ENCODE data around the gene ZNF683. TPM values are rescaled to one million over a fixed set of nuclear protein-coding genes. Genes with fewer than 3 reads are reported as not detected.
"Not testable (repeated sequence)": the region's sequence is repeated elsewhere in the genome, so short reads cannot be mapped to it uniquely, and the experiment has no call there.

Gene ZNF683
- not detected for total RNA-seq
- long read RNA-seq: 0 reads

DNA sequence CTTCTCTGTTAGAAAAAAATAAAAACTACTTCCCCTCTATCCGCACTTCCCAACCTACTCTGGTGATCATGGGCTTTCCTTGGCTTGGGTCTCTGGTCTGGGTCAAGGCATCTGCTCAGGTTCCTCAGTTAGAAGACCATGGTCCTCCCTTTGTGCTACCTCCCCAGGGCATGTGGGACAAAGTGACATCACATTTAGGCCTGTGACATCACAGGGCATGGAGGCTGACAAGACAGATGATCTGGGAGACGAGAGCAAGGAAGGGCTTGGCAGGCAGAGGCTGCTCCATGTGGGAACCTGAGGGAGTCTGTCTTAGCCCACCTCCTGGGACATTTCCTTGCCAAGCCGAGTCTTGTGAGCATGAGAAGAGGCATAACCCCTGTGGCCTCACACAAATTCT lies at the start of gene ZNF683:
ZNF683 (minus strand) TSS at position 140 of the 400 bp plus-strand sequence. CDS start 4,179 bp downstream, outside the sequence.
- intact Hi-C loops (cut with DNase I, micrococcal nuclease); DNase-seq; ATAC-seq: not testable (repeated sequence)

DNA sequence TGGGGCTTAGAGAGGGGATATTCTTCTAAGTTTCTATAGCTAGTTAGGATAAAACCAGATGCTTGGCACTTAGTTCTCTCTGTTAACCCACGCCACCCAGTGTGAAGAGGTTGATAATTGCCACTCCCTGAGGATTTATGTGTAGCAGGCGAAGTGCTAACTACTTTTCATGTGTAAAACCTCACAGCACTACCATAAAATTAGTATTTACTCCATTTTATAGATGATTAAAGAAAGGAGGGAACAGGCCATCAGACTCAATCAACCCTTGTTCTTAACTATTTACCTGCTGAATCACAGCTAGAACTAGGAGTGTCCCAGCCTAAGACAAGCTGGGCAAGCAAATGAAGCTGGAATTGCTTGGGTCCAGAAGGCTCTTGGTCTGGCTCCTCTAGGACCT lies 46.9 kb upstream of the ZNF683 start:
- ATAC-seq: peak; percentile 75
- DNase-seq: no peak
- intact Hi-C loops (cut with DNase I, micrococcal nuclease): no loop called here

DNA sequence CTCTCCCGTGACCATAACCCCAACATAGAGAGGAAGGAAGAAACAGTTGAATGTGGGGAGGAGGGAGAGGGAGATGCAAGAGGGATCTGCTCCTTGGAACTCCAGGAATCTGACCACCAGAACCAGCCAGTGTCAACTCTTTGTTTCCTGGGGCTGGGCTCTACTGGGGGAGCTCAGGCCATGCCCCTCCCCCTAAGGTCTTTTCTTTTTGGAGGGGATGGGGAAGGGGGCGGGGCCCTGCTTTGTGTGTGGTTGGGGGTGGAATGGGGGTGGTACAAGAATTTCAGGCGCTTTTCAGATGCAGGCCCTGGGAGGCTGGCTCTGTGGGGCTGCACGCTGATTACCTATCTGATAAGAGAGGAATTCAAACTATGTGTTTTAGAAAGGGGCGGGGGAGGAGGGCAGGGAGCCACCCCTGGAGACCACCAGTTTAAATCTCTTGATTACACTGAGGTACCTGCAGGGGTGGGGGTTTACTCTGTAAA lies 46.4 kb upstream of the ZNF683 start:
- intact Hi-C loops (cut with DNase I, micrococcal nuclease): no loop called here
- no peak for DNase-seq
- peak; percentile 6 for ATAC-seq

DNA sequence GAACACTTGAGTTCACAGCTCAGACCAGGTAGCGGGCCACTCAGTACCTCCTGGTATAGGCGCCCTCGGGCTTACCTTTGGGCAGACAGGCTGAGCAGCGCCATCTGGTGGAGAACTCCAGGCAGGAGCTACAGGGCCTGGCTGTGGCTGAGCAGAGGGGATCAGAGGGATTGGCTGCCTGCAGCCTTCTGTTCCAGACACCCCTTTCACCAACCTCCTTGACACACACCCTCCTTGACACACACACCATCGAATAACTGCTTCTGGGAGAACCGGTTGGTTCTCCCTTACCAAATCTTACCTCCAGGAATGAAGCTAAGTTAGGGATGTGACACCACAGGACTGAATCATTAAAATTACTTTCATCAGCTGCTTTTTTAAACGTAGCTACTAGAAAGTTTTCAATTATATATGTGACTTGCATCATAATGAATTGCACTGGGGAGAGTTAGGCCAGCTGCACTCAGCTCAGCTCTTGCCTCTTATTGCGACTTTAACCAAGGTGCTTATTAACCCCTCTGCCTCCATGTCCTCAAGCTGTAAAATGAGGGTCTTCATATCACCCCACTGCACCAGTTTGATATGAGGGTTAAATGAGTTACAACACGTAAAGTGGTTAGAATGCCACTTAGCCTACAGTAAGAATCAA lies 44.7 kb upstream of the ZNF683 start:
- DNase-seq (peak; percentile 53 to 90), ATAC-seq (peak; percentile 91)
- intact Hi-C loops (cut with DNase I, micrococcal nuclease): no loop called here

DNA sequence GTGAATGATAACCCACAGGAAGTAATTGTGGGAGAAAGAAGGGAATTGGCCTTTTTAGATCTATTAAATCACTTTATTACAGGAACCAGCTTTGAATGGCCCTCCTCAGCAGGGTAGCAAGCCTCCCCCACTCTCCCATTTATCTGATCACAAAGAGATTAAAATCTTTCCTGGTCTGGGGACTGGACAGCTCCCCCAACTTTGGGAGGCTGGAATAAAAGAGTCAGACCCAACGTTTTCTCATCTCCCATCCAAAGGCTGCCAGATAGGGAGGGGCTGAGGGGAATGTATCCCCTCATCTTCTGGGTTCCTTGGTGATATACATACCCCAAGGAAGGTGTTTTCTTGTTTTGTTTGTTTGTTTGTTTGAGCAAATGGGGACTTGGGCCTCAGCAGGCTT lies 40.5 kb upstream of the ZNF683 start:
- DNase-seq (no peak), ATAC-seq (no peak)
- intact Hi-C loops (cut with DNase I, micrococcal nuclease): no loop called here

DNA sequence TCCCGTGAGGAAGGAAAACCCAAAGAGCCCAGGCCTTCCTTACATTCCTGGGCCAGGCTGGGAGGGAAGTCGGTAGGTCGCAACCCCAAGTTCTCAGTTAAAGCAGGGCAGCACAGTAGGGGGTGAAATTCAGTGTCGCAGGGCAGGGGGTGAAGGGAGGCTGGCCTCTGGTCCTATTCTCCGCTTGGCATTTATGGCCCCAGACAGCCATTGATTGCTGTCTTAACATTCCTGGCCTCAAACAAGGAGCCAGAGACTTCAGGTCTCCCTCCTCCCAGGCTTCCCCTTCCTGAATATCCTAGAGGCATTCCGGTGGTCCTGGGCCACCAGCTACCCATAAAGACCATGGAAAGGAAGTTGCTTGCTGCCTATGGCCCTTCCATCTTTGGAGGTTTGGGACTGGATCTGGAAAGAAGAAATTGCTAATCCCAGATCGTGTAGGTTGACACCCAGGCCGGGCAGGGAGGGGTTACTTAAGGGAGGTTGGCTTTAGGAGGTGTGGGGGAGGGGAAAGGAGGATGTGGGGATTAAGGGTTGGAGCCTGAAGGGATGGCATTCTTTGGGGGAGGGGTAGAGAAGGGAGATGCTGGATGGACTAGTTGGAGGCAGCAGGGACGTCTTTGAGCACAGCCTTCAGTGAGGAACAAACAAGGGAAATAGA lies 39.8 kb upstream of the ZNF683 start:
- intact Hi-C loops (cut with DNase I, micrococcal nuclease): no loop called here
- DNase-seq (no peak), ATAC-seq (no peak)

DNA sequence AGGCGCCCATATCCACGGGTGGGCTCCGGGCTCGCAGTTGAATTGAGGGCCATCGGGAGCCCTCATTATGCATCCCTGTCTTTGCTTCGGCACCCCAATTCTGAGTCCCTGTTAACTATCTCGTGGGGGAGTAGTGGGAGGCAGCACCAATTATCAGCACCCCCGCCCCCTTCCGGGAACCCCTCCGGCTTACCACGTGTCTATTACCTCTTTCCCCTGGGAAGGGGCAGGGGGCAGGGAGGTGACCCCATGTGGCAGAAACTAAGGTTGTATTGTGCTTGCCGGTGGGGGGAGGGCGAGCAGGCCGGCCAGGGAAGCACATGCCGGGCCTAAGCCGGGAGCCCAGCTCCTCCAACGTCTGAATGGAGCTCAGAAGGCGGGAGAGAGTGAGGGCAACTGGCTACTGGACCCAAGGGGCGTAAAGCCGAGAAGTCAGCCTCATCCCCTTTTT lies 39.1 kb upstream of the ZNF683 start:
- no peak for DNase-seq
- no peak for ATAC-seq

DNA sequence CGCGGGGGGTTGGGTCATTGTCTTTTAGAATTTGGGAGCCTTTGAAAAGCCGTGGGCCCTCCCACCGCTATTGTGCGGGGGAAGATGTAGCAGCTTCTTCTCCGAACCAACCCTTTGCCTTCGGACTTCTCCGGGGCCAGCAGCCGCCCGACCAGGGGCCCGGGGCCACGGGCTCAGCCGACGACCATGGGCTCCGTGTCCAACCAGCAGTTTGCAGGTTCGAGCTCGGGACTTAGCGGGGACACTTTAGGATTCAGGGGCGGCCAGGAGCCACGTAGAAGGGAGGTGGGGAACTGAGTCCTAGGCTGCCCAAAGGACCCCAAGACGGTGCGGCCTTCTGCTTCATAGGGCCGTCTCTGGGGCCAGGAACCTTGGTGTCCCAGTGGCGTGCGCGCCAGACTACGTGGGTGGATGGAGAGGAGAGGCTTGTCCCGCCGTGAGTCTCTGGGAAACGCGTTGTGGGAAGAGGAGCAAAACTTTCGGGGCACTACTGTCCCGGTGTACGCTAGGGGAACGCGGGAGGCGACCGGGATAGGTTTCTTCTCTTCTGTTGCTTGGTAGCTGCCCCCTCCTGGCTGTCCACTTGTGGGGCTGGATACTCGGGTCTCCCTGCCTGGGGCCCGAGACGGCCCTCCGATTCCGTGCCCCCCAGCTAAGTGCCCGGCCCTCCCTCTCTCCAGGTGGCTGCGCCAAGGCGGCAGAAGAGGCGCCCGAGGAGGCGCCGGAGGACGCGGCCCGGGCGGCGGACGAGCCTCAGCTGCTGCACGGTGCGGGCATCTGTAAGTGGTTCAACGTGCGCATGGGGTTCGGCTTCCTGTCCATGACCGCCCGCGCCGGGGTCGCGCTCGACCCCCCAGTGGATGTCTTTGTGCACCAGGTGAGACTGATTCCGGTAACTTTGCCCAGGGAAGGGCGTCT lies 38.4 kb upstream of the ZNF683 start, which contains the start of gene LIN28A:
LIN28A (plus strand) TSS at position 112 of the 918 bp plus-strand sequence; CDS start at position 187, 75 bp downstream.
- ATAC-seq: no peak
- no peak for DNase-seq
- intact Hi-C loops (cut with DNase I, micrococcal nuclease): no loop called here

More for the DNA sequence above, 39.1 kb upstream of the ZNF683 start:
- intact Hi-C loops (cut with DNase I, micrococcal nuclease): no loop called here

DNA sequence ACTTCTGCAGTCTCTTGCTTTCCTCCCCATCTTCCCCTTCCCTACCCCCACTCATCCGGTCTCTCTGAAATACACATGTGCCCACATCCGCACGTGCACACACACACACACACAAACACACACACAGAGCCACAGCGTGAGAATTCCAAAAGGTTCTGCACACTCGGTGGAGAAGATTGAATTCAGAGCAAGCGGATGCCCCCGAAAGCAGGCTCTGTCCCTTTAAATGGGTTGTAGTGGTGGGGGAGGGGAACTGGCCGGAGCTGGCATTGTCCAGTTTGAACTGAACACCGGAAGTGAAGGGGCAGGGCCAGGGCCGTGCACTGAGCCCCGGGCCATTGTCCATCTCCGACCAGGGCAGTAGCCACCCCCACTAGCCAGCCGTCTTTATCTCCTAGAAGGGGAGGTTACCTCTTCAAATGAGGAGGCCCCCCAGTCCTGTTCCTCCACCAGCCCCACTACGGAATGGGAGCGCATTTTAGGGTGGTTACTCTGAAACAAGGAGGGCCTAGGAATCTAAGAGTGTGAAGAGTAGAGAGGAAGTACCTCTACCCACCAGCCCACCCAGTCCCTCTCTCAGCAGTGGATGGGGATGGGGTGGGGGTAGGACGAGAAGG lies 36.7 kb upstream of the ZNF683 start:
- no peak for ATAC-seq
- intact Hi-C loops (cut with DNase I, micrococcal nuclease): no loop called here
- no peak for DNase-seq

DNA sequence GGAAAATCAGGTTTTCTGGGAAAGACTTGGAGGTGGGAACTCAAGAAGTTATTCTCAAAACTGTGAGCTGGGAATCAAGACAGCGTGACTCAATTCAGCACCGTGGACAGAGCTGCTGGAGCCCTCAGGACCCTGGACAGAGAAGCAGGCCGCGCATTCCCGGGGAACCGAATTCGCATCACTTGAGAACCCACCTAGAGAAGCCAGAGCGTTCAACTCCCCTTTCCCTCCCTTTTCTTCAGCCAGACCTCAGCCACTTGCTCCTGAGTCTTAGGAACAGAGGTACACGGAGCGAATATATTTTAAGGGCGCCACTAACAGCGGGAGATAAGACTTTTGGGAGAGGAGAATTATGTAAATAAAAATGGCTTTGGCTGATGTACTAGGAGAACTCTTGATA lies 36.1 kb upstream of the ZNF683 start:
- intact Hi-C loops (cut with DNase I, micrococcal nuclease): no loop called here

DNA sequence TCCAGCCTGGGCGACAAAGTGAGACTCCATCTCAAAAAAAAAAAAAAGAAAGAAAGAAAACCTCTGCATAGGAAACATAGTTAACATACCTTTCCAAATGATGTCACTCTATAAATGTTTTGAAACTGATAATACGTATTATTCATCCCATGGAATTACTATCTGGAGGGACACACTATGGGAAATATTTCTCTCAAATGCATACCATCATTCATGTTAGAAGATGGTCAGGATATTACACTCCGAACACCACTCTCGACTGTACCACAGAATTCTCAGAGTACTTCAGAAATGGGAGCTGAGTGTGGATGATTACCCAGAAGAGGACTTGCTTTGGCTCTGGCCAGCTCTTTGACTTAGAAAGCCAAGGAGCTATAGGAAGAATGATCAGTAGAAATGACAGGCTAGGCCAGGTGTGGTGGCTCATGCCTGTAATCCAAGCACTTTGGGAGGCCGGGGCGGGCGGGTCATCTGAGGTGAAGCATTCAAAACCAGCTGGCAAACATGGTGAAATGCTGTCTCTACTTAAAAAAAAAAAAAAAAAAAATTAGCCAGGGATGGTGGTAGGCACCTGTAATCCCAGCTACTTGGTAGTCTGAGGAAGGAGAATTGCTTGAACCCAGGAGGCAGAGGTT lies 32.8 kb upstream of the ZNF683 start:
- no peak for ATAC-seq

More for the DNA sequence above, 36.1 kb upstream of the ZNF683 start:
- DNase-seq (peak; percentile 30 to 74), ATAC-seq (peak; percentile 81)

DNA sequence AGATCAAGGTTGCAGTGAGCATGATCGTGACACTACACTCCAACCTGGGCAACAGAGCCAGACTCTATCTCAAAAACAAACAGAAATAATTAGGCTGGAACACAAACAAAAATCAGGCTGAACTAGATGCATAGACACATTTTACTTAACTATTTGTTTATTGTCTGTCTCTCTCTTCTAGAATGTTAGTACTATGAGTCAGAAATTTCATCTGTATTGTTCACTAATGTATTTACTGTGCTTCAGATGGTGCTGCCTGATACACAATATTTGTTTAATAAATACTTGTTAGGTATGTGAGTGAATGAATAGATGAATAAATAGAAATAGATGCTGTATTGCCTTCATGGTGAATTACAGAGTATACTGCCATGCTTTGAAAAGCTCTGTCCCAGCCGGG lies 32.1 kb upstream of the ZNF683 start:
- ATAC-seq (no peak), DNase-seq (no peak)
- intact Hi-C loops (cut with DNase I, micrococcal nuclease): no loop called here

More for the DNA sequence above, 32.8 kb upstream of the ZNF683 start:
- no peak for DNase-seq
- intact Hi-C loops (cut with DNase I, micrococcal nuclease): no loop called here

DNA sequence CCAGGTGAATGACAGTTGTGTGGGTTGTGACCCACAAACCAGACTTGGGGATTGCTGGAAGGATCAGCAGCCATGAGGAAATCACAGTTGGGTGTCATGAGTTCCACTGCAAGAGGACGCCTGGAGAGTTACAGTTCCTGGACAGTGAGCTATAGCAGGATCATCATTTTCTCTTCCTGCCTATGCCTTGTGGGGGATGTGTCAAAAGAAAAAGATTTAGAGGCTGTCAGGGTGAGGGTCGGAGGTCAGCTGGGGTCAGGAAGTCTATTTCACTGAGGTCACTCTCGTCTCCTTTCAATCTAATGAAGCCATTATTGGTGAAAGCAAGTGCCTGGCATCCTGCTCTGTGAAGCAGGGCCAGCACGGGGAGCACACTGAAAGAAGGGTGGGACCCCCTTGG lies 31.1 kb upstream of the ZNF683 start:
- DNase-seq: no peak
- ATAC-seq: no peak
- intact Hi-C loops (cut with DNase I, micrococcal nuclease): no loop called here

DNA sequence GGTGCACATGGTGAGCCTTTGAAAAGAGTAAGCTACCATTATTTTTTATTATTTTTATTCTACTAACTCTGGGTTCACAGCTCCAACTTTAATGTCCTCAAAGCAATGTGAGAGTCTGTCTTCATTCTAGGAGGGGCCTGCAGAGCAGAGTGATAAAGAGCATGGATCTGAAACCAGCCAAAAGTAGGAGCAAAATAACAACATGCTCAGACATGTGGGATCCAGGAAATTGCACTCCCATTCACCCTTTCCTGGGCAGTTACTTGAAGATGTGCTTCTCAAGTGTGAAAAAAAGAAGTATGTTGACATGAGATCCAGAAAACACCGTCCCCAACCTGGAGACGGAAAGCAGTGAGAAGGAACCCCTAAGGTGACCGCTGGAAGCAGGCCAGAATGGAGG lies 29.3 kb upstream of the ZNF683 start:
- no peak for DNase-seq
- ATAC-seq: no peak
- intact Hi-C loops (cut with DNase I, micrococcal nuclease): no loop called here

DNA sequence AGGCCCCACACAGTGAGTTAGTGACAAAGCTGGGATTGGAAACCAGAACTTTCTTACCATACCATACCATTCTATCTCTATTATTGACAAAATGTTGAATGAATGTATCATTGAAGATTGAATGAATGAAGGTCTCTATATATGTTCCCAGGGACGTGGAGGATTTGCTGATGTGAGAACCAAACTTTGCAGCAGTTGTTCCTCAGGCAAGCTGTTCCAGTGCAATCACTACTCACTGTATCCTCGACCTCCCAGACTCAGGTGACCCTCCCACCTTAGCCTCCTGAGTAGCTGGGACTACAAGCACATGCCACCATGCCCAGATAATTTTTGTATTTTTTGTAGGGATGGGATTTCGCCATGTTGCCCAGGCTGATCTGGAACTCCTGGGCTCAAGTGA lies 26.5 kb upstream of the ZNF683 start:
- intact Hi-C loops (cut with DNase I, micrococcal nuclease): no loop called here
- ATAC-seq (no peak), DNase-seq (no peak)

DNA sequence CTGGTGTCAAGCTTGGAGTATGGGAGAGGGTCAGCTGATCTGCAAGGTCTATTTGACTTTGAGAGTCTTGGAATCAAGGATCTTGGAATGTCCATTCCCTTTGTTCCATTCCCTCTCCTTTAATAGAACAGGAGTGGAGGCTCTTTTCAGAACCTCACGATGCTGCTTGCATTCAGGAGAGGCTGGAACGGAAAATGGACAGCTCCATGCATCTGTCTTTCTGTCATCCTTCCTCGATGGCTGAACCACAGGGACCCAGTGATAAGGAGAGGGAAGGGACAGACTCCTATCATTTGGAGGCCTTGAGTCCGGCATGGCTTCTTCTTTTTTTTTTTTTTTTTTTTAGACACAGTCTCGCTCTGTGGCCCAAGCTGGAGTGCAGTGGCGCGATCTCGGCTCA lies 23.2 kb upstream of the ZNF683 start:
- DNase-seq (no peak), ATAC-seq (no peak)
- intact Hi-C loops (cut with DNase I, micrococcal nuclease): no loop called here

DNA sequence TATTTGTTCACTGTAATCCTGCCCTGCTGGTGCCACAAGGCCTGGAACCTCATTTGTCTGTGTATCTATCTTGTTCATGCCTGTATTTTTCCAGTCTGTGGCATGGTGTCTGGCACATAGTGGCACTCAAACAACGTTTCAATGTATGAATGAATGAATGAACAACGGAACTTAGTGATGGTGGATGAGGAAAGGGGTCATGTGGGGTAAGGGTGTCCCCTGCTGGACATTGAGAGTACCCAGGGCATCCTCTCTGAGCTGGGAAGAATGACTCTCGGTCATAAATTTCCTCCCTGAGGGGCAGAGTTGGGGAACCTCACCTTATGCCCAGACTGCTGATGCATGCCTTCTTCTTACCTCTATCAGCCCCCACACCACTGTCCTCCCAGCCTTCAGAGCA lies 18.9 kb upstream of the ZNF683 start:
- no peak for DNase-seq
- peak; percentile 44 for ATAC-seq
- intact Hi-C loops (cut with DNase I, micrococcal nuclease): no loop called here

DNA sequence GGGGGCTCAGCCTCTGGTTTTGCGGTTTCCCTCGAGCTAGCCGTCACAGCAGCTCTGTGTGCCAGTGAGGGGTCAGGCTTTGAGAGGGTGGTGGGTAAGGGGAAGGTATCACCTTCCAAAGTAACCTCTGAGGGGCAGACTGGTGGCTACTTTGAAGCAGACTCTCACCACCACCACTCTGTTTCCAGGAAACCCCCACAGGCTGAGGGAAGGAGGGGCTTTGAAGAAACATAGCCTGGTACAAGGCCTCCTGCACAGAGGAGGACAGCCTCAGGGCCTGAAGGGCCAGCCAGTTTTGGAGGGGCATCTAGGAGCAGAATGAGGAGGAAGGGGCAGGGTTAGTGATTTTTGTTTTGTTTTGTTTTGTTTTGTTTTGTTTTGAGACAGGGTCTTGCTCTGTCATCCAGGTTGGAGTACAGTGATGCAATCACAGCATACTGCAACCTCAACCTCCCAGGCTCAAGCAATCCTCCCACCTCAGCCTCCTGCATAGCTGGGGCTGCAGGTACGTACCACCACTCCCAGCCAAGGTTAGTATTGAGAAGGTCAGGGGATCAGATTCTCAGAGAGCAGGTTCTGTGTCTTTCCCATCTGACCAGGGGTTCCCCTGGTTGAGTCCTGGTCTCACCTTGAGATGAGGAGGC lies 17.2 kb upstream of the ZNF683 start:
- ATAC-seq (no peak), DNase-seq (no peak)
- intact Hi-C loops (cut with DNase I, micrococcal nuclease): loop anchor here in 1 of 2 donors (5.0 kb wide), 1 partner anchor 327 kb away; no protein-coding TSS in a partner anchor

Measured in left colon (tissue), 2 donors.